T-cell (primary cell): Measurements from ENCODE around the gene WNT3. TPM values are rescaled to one million over a fixed set of nuclear protein-coding genes. Genes with fewer than 3 reads are reported as not detected.

Experiments used
- ATAC-seq, 4 experiments: fragments of 200-7000 bp in 3 of 4; fragments of 150-1000 bp in 1 of 4; cut with Tn5 transposase; replicated peaks in 1 of 4; 1 replicate in 3 of 4; 2 replicates in 1 of 4; pipeline ENCODE4 v1.10.0; 2021; ENCODE audit warnings: moderate library complexity in 3 of 4, mild to moderate bottlenecking in 2 of 4, moderate number of reproducible peaks in 1 of 4
- CTCF ChIA-PET, 2 donors: fragments of 300-600 bp; sonication (Branson Sonifier 250); formaldehyde crosslinking; loops; one replicate each; lab custom pipeline; 2022; ENCODE audit warnings: antibody characterized with exemption in 2 of 2; lab: Charles Lee
- POLR2A ChIA-PET, 2 donors: fragments of 300-600 bp; sonication (Branson Sonifier 250); formaldehyde crosslinking; loops; one replicate each; lab custom pipeline; 2022; ENCODE audit warnings: antibody characterized with exemption in 2 of 2; lab: Charles Lee
- DNase-seq, 35 experiments: peaks; one replicate each; pipeline versions ENCODE4 v3.0.0 to v3.0.0-alpha.2; 2013 to 2023
- H3K27ac ChIP-seq: one replicate; pipeline ENCODE4 v1.5.1; 2013; ENCODE audit warnings: low read length
- H3K27me3 ChIP-seq, 2 experiments: replicated peaks in 1 of 2; 1 replicate in 1 of 2; 2 replicates in 1 of 2; pipeline versions ENCODE4 v1.6.1 to v1.7.0; 2013; ENCODE audit warnings: low read length in 1 of 2, mixed read lengths in 1 of 2; ENCODE audit not compliant: control insufficient read depth in 2 of 2, insufficient read depth in 2 of 2; ENCODE audit errors: extremely low read depth in 1 of 2
- H3K36me3 ChIP-seq, 2 donors: 1 replicate in 1 of 2; 2 replicates in 1 of 2; pipeline versions ENCODE4 v1.6.1 to v1.7.0; 2013; ENCODE audit warnings: low read length in 1 of 2; ENCODE audit not compliant: control insufficient read depth in 2 of 2, insufficient read depth in 1 of 2; ENCODE audit errors: extremely low read depth in 1 of 2
- H3K4me1 ChIP-seq, 2 experiments: 1 replicate in 1 of 2; 2 replicates in 1 of 2; pipeline versions ENCODE4 v1.6.1 to v1.7.0; 2013; ENCODE audit warnings: low read length in 2 of 2, mixed read lengths in 1 of 2; ENCODE audit not compliant: insufficient read depth in 2 of 2, control insufficient read depth in 1 of 2; ENCODE audit errors: extremely low read depth in 1 of 2
- H3K4me3 ChIP-seq, 2 donors: 1 replicate in 1 of 2; 2 replicates in 1 of 2; pipeline versions ENCODE4 v1.5.1 to v1.7.0; 2013; ENCODE audit warnings: mild to moderate bottlenecking in 2 of 2, low read length in 1 of 2, moderate library complexity in 1 of 2; ENCODE audit not compliant: control insufficient read depth in 1 of 2; ENCODE audit errors: extremely low read depth in 1 of 2
- H3K9me3 ChIP-seq: 2 replicates; pipeline ENCODE4 v1.7.0; 2013
- H3K27ac Mint-ChIP-seq, 2 donors: one replicate each; pipeline ENCODE4 v1.8.0; 2020 to 2021; ENCODE audit warnings: mild to moderate bottlenecking in 2 of 2, mixed read lengths in 2 of 2
- H3K27me3 Mint-ChIP-seq, 2 donors: one replicate each; pipeline ENCODE4 v1.8.0; 2021 to 2022; ENCODE audit warnings: mixed read lengths in 2 of 2
- H3K36me3 Mint-ChIP-seq: one replicate; pipeline ENCODE4 v1.8.0; 2021; ENCODE audit warnings: mixed read lengths
- H3K4me1 Mint-ChIP-seq, 3 donors: one replicate each; pipeline ENCODE4 v1.8.0; 2020 to 2022; ENCODE audit warnings: mixed read lengths in 3 of 3, mild to moderate bottlenecking in 1 of 3
- H3K4me3 Mint-ChIP-seq, 3 donors: one replicate each; pipeline ENCODE4 v1.8.0; 2020 to 2022; ENCODE audit warnings: mild to moderate bottlenecking in 3 of 3, mixed read lengths in 3 of 3, moderate library complexity in 3 of 3
- H3K9me3 Mint-ChIP-seq, 3 donors: one replicate each; pipeline ENCODE4 v1.8.0; 2020 to 2022; ENCODE audit warnings: mixed read lengths in 3 of 3
- WGBS: methylation state at CpG from one replicate; pipeline ENCODE4 v1.1.5; 2013; ENCODE audit warnings: missing lambda C conversion rate; ENCODE audit not compliant: insufficient coverage; 5-methylcytosine and 5-hydroxymethylcytosine counted together
- total RNA-seq, 35 experiments: library from RNA in 6 of 35; stranded (reverse) in 6 of 35; fragments of 120-200 nt in 1 of 35; gene quantifications; one replicate each; pipeline versions ENCODE4 v1.2.1 to v1.2.4 and lab custom pipeline; 2013 to 2026

WNT3 gene
- total RNA-seq, 5 donors from 2014 or later (not counting 1 experiment from before 2014, with no cell fraction given), result 0.09 to 0.12 (median 0.10) TPM; not detected in 2

GRCh38 chr17:46800573-46800972 lies 17.9 kb downstream of the WNT3 start:
- H3K36me3 Mint-ChIP-seq, result no peaks in the 10 kb centered on the region
- peaks cover 4 to 16% of the 10 kb centered on the region in 2 donors for H3K27me3 Mint-ChIP-seq
- peaks cover 0 to 16% of the 10 kb centered on the region in 2 experiments for H3K27me3 ChIP-seq
- no peak overlapping the region for H3K27ac Mint-ChIP-seq
- no peak overlapping the region for H3K4me3 Mint-ChIP-seq
- WGBS, result 93% methylated on average over 4 of the region's 4 CpGs
- H3K27ac ChIP-seq, result no peak overlapping the region
- CTCF ChIA-PET, result no interaction called here
- no peaks in the 10 kb centered on the region for H3K4me1 ChIP-seq
- H3K4me3 ChIP-seq, result no peak overlapping the region
- POLR2A ChIA-PET, result no interaction called here
- DNase-seq (no peak), ATAC-seq (no peak)
- no peaks in the 10 kb centered on the region for H3K36me3 ChIP-seq
- H3K9me3 ChIP-seq, result no peaks in the 10 kb centered on the region
- H3K4me1 Mint-ChIP-seq, result no peaks in the 10 kb centered on the region
- no peaks in the 10 kb centered on the region for H3K9me3 Mint-ChIP-seq

- H3K4me3 Mint-ChIP-seq, result no peak overlapping the region
- 89% methylated on average over 2 of the region's 8 CpGs for WGBS
- Histone ChIP-seq H3K9me3 (no peaks in the 10 kb centered on the region), H3K4me1 (no peaks in the 10 kb centered on the region), H3K27me3 (peaks cover 2 to 36% of the 10 kb centered on the region in 2 experiments), H3K27ac (no peak overlapping the region), H3K4me3 (no peak overlapping the region), H3K36me3 (no peaks in the 10 kb centered on the region)
- CTCF ChIA-PET, result interaction anchor here in 1 of 2 donors (0.6 kb wide), 1 partner anchor 29 kb away, joined by 3 read pairs; no protein-coding TSS in a partner anchor
- peaks cover 11 to 26% of the 10 kb centered on the region in 2 donors for H3K27me3 Mint-ChIP-seq
- H3K27ac Mint-ChIP-seq, result no peak overlapping the region
- H3K9me3 Mint-ChIP-seq, result no peaks in the 10 kb centered on the region
- DNase-seq, result no peak
- no peak for ATAC-seq
- no peaks in the 10 kb centered on the region for H3K4me1 Mint-ChIP-seq
- no peaks in the 10 kb centered on the region for H3K36me3 Mint-ChIP-seq
- POLR2A ChIA-PET, result no interaction called here
These were observed 21.4 kb downstream of the WNT3 start for GRCh38 chr17:46796956-46797530.

GRCh38 chr17:46796524-46796923 lies 22.0 kb downstream of the WNT3 start:
- no peaks in the 10 kb centered on the region for H3K36me3 Mint-ChIP-seq
- H3K9me3 Mint-ChIP-seq, result no peaks in the 10 kb centered on the region
- ATAC-seq (no peak), DNase-seq (no peak)
- peaks cover 13 to 29% of the 10 kb centered on the region in 2 donors for H3K27me3 Mint-ChIP-seq
- no peak overlapping the region for H3K4me3 Mint-ChIP-seq
- POLR2A ChIA-PET, result interaction anchor here in 1 of 2 donors (0.7 kb wide), 1 partner anchor 95 kb away, joined by 3 read pairs; no protein-coding TSS in a partner anchor
- Histone ChIP-seq H3K9me3 (no peaks in the 10 kb centered on the region), H3K27ac (no peak overlapping the region), H3K36me3 (no peaks in the 10 kb centered on the region), H3K4me1 (no peaks in the 10 kb centered on the region), H3K27me3 (peaks cover 2 to 36% of the 10 kb centered on the region in 2 experiments), H3K4me3 (no peak overlapping the region)
- 87% methylated on average over 6 of the region's 7 CpGs for WGBS
- CTCF ChIA-PET, result no interaction called here
- no peaks in the 10 kb centered on the region for H3K4me1 Mint-ChIP-seq
- no peak overlapping the region for H3K27ac Mint-ChIP-seq

GRCh38 chr17:46796084-46796483 lies 22.4 kb downstream of the WNT3 start:
- H3K27me3 Mint-ChIP-seq, result peaks cover 16 to 33% of the 10 kb centered on the region in 2 donors
- H3K36me3 Mint-ChIP-seq, result no peaks in the 10 kb centered on the region
- H3K9me3 ChIP-seq, result no peaks in the 10 kb centered on the region
- H3K27ac Mint-ChIP-seq, result no peak overlapping the region
- ATAC-seq, result no peak
- no peak overlapping the region for H3K4me3 Mint-ChIP-seq
- ChIA-PET POLR2A (interaction anchor here in 1 of 2 donors (0.7 kb wide), 1 partner anchor 96 kb away, joined by 3 read pairs; no protein-coding TSS in a partner anchor), CTCF (no interaction called here)
- H3K27ac ChIP-seq, result no peak overlapping the region
- no peak overlapping the region for H3K4me3 ChIP-seq
- H3K4me1 Mint-ChIP-seq, result no peaks in the 10 kb centered on the region
- no peaks in the 10 kb centered on the region for H3K4me1 ChIP-seq
- no peaks in the 10 kb centered on the region for H3K36me3 ChIP-seq
- H3K27me3 ChIP-seq, result peaks cover 2 to 36% of the 10 kb centered on the region in 2 experiments
- DNase-seq, result no peak
- no peaks in the 10 kb centered on the region for H3K9me3 Mint-ChIP-seq
- no CpG with 5 or more reads among the region's 3 CpGs for WGBS

GRCh38 chr17:46795379-46795952 lies 23.0 kb downstream of the WNT3 start:
- H3K27ac Mint-ChIP-seq, result no peak overlapping the region
- peaks cover 22 to 37% of the 10 kb centered on the region in 2 donors for H3K27me3 Mint-ChIP-seq
- H3K4me1 Mint-ChIP-seq, result no peaks in the 10 kb centered on the region
- Histone ChIP-seq H3K4me1 (no peaks in the 10 kb centered on the region), H3K9me3 (no peaks in the 10 kb centered on the region), H3K27ac (no peak overlapping the region), H3K27me3 (peaks cover 2 to 37% of the 10 kb centered on the region in 2 experiments), H3K36me3 (no peaks in the 10 kb centered on the region), H3K4me3 (no peak overlapping the region)
- no peaks in the 10 kb centered on the region for H3K9me3 Mint-ChIP-seq
- no peaks in the 10 kb centered on the region for H3K36me3 Mint-ChIP-seq
- DNase-seq (no peak), ATAC-seq (no peak)
- 80% methylated on average over 12 of the region's 15 CpGs for WGBS
- H3K4me3 Mint-ChIP-seq, result no peak overlapping the region
- CTCF ChIA-PET, result no interaction called here
- POLR2A ChIA-PET, result interaction anchor here in 1 of 2 donors (0.7 kb wide), 1 partner anchor 96 kb away, joined by 3 read pairs; no protein-coding TSS in a partner anchor

- H3K27ac ChIP-seq, result no peak overlapping the region
- H3K27me3 Mint-ChIP-seq, result peaks cover 28 to 44% of the 10 kb centered on the region in 2 donors
- no peak overlapping the region for H3K4me3 Mint-ChIP-seq
- peaks cover 2 to 43% of the 10 kb centered on the region in 2 experiments for H3K27me3 ChIP-seq
- POLR2A ChIA-PET, result no interaction called here
- H3K36me3 Mint-ChIP-seq, result no peaks in the 10 kb centered on the region
- no peaks in the 10 kb centered on the region for H3K36me3 ChIP-seq
- ATAC-seq (no peak), DNase-seq (no peak)
- H3K4me1 ChIP-seq, result no peaks in the 10 kb centered on the region
- CTCF ChIA-PET, result no interaction called here
- H3K27ac Mint-ChIP-seq, result no peak overlapping the region
- H3K4me3 ChIP-seq, result no peak overlapping the region
- H3K9me3 Mint-ChIP-seq, result no peaks in the 10 kb centered on the region
- no peaks in the 10 kb centered on the region for H3K9me3 ChIP-seq
- H3K4me1 Mint-ChIP-seq, result no peaks in the 10 kb centered on the region
- 67% methylated on average over 4 of the region's 5 CpGs for WGBS
These were observed 24.2 kb downstream of the WNT3 start for GRCh38 chr17:46794318-46794717.
